OCI-LY7 (cell line): ENCODE measurements around the gene COL8A2.
A peak's percentile ranks its signal among the peaks of the same experiment; 100 is the strongest.

Experiments used
- EZH2phosphoT487 ChIP-seq: fragments of 200-600 bp; sonication (generic); IDR thresholded peaks from 2 replicates; pipeline ENCODE4 v1.6.1; 2018; ENCODE audit warnings: low read depth, borderline replicate concordance, mild to moderate bottlenecking, mixed run types, antibody characterized with exemption, low read length, moderate library complexity, mixed read lengths
- TF ChIP-seq, protein P1 (sequence below): fragments of 200-600 bp; sonication (generic); conservative IDR thresholded peaks from 2 replicates; pipeline ENCODE4 v1.5.1; 2014; ENCODE audit warnings: mild to moderate bottlenecking, antibody characterized with exemption, low read length, moderate library complexity, mixed read lengths

DNA sequence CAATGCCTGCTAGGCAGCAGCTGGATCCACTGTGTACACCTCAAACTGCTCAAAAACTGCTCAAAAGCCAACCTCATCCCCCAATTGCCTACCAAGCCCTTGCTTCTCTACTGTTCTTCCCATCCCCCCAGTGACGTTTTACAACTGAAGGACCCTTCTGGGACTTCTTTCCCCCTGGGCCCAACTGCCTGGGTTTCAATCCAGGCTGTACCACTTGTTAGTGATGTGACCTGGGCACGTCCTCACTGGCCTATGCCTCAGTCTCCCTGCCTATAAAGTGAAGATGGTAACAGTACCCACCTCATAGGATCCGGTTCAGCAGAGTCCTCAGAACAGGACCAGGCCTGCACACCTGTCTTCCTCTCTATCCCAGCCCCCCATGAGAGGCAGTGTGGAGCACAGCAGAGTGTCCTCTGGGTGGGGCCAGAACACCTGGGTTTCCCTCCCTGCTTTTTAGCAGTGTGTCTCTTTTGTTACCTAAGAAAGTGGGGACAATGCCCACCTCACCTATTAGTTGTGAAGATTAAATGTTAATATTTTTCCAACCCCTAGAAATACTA is 43.0 kb downstream of the COL8A2 start:
- TF ChIP-seq, protein P1, sequence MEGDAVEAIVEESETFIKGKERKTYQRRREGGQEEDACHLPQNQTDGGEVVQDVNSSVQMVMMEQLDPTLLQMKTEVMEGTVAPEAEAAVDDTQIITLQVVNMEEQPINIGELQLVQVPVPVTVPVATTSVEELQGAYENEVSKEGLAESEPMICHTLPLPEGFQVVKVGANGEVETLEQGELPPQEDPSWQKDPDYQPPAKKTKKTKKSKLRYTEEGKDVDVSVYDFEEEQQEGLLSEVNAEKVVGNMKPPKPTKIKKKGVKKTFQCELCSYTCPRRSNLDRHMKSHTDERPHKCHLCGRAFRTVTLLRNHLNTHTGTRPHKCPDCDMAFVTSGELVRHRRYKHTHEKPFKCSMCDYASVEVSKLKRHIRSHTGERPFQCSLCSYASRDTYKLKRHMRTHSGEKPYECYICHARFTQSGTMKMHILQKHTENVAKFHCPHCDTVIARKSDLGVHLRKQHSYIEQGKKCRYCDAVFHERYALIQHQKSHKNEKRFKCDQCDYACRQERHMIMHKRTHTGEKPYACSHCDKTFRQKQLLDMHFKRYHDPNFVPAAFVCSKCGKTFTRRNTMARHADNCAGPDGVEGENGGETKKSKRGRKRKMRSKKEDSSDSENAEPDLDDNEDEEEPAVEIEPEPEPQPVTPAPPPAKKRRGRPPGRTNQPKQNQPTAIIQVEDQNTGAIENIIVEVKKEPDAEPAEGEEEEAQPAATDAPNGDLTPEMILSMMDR: peak; percentile 36; the same call in 1 of the 2 replicates
- TF ChIP-seq EZH2phosphoT487: no peak
